GM21423 (cell line): ENCODE data around the gene DLAT.
"Not testable (repeated sequence)": the region's sequence is repeated elsewhere in the genome, so short reads cannot be mapped to it uniquely, and the experiment has no call there.

Source experiments
- ATAC-seq: cut with Tn5 transposase; IDR thresholded peaks from one replicate; pipeline ENCODE4 v1.9.1; 2021; ENCODE audit warnings: mild to moderate bottlenecking, moderate library complexity; ENCODE audit not compliant: unreplicated experiment

DLAT gene

GRCh38 chr11:112046647-112047046, 21.4 kb downstream of the DLAT start:
- not testable (repeated sequence) for ATAC-seq

GRCh38 chr11:112048256-112048655, 23.0 kb downstream of the DLAT start:
- not testable (repeated sequence) for ATAC-seq

- ATAC-seq = no peak
Measured at GRCh38 chr11:112049777-112050176, 24.6 kb downstream of the DLAT start.

GRCh38 chr11:112050721-112051120, 25.5 kb downstream of the DLAT start:
- peak; percentile 88 for ATAC-seq

DNA sequence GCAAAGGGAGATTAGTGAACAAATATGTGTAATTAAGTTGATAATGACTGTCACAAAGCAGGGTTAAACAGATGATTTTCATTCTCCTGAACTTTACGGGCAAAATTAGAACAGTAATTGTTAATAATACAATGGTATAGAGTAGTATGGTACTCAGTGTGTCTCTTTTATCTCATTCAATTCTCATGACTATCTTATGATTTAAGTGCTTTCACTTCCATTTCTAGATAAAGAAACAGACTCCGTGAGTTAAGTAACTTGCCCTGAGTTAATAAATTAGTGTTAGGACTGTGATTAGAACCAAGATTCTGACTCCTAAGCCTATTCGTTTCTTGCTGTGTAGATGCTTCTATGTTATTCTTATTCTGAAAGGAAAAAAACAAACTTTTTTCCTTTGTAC, 26.6 kb downstream of the DLAT start:
- no peak for ATAC-seq

- ATAC-seq = no peak
Measured at GRCh38 chr11:112057170-112057569, 32.0 kb downstream of the DLAT start.

DNA sequence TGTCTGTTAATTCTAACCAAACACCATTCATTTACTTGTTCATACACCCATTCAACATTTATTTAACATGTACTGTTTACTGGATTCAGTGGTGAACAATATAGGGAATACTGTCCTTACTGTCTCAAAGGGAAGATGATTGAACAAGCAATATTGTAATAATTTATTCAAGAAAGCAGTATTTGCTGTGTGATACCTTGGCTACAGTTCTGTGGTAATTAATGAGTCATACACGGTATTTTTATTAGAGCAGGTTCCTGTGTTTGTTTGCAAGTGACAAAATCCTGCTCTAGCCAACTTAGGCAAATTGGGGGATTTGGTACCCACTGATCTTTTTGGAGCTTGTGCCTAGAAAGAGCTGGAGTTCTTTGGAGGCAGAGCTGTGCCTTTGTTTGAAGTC, 32.9 kb downstream of the DLAT start:
- no peak for ATAC-seq

- ATAC-seq = no peak
Measured at GRCh38 chr11:112062923-112063322, 37.7 kb downstream of the DLAT start.

- peak; percentile 92 for ATAC-seq
Measured at GRCh38 chr11:112073941-112074811, 49.0 kb downstream of the DLAT start, which contains the start of the genes NKAPD1 and PIH1D2. NKAPD1 (plus strand) TSS chr11:112074299; CDS start chr11:112075575, 1,276 bp downstream. PIH1D2 (minus strand) TSS chr11:112074017; CDS start chr11:112073174, 843 bp downstream.

DNA sequence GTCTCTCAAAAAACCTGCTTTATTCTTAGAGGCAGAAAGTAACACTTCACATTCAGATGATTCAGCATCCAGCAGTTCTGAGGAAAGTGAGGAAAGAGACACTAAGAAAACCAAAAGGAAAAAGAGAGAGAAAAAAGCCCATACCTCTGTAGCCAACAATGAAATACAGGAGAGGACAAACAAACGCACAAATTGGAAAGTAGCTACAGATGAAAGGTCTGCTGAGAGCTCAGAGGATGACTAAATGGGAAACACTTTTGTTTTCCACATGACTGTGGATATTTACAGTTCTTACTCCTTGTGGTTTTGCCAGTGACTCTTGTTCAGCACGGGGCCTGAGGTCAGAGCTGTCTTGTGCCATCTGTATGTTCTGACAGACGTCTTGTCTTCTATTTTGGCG, 57.5 kb downstream of the DLAT start:
- ATAC-seq = no peak

DNA sequence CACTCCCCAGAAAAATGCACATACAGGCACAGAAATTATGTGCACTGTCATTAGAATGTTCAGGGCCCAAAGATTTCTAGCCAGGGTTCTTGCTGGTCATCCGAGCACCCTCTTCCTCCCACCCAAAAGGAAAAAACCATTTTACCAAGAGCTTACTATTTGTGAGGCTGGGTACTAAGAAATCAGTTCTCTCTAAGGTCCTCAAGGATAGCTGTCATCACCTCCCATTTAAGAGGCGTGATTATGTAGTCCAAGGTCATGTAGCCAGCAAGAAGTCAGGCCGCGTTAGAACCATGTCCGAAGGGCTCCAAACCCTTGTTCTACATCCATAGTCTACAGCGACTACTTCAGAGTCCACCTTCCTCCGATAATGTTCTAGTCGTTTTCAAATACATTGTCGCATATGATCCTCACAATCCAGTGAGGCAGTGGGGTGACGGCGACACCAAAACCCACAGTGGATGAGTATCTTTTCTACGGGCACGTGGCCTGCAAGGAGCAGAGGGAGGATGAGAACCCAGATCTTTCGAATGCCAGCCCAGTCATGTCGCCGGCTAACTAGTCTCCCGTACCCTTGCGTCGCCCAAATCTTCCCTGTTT, 60.7 kb downstream of the DLAT start:
- ATAC-seq = peak; percentile 28

DNA sequence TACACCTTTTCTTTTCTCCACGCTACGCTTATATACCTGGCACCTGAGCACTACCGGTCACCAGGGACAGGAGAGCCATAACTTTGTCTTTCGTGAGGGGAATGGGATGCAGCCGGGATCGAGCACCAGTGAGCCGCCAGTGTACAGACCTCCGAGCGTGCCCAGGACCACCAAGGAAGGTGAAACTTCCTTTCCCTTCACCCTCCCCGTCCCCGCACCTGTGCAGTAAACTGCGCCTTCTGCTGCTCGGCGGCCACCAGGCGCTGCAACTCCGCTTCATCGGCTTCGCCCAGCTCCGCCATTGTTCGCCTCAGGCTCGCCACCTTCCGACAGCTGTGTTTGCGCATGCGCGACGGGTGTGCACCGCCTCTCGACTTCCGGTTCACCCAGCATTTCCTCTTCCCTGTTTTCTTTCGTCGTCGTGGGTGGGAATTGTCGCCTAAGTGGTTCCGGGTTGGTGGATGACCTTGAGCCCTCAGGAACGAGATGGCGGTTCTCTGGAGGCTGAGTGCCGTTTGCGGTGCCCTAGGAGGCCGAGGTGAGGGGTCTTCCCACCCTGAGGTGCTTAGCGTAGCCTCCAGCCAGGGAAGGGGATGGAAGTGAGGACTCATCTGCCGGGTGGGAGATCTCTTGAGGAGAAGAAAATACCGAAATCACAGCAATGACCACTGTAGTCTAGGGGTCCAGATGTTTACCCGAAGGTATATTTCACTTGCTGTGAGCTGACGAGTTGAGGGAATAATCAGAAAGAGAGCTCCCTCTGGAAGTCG, 61.4 kb downstream of the DLAT start, which contains the start of the genes SDHD and TIMM8B:
Gene SDHD, plus strand, starts transcription at position 452 of the 770 bp plus-strand sequence. Its CDS starts 35 bp downstream, at position 487.
Gene TIMM8B, minus strand, starts transcription at position 335 of the 770 bp plus-strand sequence. Its CDS starts 33 bp downstream, at position 302.
- ATAC-seq = peak; percentile 92

GRCh38 chr11:112087212-112087611, 62.0 kb downstream of the DLAT start:
- ATAC-seq = no peak

DNA sequence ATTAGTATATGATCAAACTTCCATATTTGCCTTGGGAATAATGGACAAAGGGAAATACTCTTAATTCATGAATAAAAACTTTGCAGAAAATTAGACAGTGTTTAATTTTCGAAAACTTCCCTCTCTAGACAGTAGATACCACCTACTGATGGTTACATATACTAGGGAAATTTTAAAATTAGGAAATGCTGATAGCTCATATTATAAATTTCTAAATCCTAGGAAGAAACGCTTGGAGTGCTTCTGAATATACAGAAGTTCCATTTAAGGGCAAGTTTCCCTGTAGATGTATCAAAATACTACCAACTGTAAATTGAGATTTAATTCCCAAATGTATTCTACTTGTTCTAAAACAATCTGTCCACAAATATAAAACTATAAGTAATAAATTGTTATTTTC, 70.1 kb downstream of the DLAT start:
- not testable (repeated sequence) for ATAC-seq

GRCh38 chr11:112096194-112096593, 71.0 kb downstream of the DLAT start:
- no peak for ATAC-seq

DNA sequence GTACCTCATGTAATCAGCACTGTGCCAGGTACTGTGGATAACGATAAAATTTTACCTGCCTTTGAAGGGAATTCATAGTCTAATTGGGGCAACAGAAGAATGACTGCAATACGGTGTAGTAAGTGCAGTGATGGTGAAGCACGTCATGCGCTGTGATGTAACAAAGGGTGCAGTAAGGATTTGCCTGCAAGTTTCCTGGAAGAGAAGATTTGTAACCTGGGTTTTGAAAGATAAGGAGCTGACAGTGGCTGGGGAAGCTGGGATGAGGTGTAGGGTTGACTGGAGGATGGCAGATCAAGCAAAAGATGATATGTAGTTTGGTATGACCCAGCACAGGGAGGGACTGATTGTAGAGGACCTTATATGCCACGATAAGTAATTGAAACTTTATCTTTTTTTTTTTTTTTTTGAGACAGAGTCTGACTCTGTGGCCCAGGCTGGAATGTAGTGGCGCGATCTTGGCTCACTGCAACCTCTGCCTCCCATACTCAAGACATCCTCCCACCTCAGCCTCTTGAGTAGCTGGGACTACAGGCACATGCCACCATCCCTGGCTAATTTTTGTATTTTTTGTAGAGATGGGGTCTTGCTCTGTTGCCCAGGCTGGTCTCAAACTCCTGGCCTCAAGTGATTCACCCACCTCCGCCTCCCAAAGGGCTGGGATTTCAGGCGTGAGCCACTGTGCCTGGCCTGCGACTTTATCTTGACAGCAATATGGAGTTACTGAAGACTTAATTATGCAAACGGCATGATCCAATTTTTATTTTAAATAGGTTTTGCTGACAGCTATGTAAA, 72.7 kb downstream of the DLAT start:
- ATAC-seq = no peak

DNA sequence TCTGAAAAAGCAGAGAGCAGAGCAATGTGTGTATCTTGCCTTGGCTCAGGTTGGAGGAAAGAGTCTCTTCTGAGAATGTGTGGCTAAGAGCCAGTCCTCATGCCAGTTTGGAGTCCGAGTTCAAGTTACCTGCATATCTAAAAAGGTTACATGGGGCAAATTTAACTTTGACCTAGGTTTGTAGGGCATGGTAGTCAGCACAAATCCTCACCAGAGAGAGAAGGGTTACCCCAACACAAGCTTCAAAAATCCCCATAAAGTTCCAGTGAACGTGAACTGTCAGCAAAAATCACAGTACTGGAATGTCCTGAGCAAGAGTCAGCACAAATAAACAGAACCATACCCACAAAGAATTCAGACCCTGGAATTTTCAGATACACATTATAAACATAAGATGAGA, 75.3 kb downstream of the DLAT start:
- no peak for ATAC-seq

DNA sequence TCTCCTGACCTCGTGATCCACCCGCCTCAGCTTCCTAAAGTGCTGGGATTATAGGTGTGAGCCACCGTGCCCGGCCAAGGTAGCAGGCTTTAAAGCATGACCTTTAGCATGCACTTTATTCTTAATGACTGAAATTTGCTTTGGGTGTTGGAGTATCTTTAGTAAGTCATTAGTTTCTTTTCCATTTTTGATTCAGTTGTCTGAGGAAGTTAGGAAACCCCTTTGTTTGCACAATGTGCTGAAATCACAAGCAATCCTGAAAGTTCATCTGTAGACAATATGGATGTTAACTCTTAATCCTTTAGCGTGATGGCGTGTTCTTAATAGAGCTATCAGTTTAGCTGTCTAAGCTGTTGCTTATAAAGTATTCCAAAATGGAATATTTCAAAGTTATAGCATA, 78.2 kb downstream of the DLAT start:
- no peak for ATAC-seq

- ATAC-seq = no peak
Measured at GRCh38 chr11:112106070-112106469, 80.9 kb downstream of the DLAT start.
